Stimulated activated CD4-positive, alpha-beta T cell treated with anti-CD3 and anti-CD28 coated beads, Interleukin-4, amount 100 ng/mL, for 24 hours (primary cell): Measurements from ENCODE around the gene CATSPERZ.
"Not testable (repeated sequence)": the region's sequence is repeated elsewhere in the genome, so short reads cannot be mapped to it uniquely, and the experiment has no call there.

Source experiments
- DNase-seq: peaks from one replicate; pipeline ENCODE4 v3.0.0-alpha.2; 2020

Gene CATSPERZ

DNA sequence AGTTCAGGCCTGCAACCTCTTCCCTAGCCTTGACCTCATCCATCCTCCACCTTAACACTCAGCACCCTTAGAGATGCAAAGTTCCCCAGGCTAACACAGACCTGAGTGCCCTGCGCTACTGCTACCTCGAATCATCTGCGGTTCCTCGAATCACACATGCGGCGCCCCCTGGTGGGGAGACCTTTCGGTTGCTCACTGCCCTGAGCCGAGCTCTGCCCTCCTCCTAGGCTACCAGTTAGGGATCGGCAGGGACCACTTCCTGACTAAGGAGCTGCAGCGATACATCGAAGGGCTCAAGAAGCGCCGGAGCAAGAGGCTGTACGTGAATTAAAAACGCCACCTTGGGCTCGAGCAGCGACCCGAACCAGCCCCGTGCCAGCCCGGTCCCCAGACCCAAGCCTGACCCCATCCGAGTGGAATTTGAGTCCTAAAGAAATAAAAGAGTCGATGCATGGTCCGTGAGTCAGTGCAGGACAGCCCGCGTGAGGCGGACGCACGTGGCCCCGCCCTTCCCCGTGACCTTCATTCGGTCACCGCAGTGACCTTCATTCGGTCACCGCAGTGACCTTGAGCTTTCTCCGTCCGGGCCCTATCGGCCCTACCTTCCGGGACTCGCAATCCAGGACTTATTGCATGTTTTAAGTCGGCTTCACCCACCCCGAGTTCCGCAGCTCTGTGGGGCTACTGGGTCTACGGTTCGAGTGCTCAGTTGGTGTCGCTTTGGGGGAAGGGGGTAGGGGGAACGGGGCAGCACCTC is 4.3 kb downstream of the CATSPERZ start:
- DNase-seq: peak; percentile 95

DNA sequence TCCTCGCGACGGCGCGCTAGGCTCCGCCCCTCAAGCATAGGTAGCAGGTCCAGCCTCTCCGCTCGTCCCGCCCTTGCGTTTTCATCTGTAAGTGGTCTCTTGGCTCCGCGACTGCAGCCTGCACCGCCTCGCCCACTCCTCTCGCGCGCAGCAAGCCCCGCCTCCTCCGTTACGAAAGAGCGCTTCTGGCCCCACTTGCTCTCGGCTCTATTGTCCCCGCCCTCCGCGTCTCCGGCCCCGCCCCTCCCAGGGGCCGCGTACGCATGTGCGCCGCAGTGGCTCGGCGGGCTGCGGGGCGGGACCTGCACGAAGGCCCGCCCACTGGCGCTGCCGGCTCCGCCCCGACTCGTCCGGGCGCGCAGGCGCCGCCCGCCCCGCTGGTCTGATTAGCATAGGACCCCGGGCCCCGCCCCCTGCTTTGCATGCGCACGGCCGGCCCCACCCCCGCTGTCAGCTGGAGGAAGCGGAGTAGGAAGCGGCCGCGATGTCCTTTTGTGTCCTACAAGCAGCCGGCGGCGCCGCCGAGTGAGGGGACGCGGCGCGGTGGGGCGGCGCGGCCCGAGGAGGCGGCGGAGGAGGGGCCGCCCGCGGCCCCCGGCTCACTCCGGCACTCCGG is 5.0 kb downstream of the CATSPERZ start, which contains the start of gene ESRRA:
ESRRA (plus strand) TSS at position 450 of the 616 bp plus-strand sequence. CDS start 1,656 bp downstream, outside the sequence.
- peak; percentile 100 for DNase-seq

DNA sequence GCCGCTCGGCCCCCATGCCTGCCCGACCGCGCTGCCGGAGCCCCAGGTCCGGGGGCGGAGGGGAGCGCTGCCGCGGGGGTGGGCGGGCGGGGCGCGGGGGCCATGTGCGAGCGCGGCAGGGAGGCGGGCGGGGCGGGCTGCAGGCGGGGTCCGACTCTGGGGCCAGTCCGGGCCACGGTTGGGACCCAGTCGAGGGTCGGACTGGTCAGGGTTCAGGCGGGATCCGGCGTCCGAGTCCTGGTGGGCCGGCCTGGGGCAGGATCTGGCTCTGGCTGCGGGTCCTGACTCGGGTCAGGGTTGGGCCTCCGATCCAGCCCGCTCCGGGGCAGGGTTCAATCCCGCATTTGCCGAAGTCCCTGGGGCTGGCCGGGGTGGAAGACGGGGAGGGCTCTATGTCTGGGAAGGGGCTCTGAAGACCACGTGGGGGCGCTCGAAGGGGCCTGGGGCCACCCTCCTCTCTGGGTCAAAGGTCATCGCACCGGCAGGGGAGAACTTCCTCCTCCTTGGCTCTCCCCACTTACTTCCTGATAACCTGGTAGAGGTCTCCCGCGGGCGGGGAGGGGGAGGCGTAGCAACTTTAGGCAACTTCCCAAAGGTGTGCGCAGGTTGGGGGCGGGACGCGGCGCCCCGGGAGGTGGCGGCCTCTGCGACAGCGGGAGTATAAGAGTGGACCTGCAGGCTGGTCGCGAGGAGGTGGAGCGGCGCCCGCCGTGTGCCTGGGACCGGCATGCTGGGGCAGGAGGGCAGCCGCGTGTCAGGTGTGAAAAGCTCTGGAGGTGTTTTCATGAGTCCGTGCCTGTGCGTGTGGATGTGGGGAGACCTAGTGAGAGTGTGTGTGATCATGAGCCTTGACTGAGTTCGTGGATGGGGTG is 5.8 kb downstream of the CATSPERZ start:
- peak; percentile 73 for DNase-seq

DNA sequence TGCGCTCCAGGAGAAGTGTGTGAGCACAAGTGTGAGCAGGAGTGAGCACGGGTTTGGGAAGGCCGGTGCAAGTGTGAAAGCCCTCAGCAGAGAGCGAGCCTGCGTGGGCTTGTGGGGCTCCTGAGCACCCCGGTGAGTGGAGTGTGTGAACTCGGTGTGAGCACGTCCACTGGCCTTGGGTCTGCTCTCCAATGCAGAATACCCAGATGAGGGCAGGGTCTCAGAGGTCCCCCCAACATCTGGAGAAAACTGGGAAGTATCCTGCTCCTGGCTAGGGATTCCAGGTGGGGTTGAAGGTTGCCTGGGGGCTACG is 6.4 kb downstream of the CATSPERZ start:
- no peak for DNase-seq

DNA sequence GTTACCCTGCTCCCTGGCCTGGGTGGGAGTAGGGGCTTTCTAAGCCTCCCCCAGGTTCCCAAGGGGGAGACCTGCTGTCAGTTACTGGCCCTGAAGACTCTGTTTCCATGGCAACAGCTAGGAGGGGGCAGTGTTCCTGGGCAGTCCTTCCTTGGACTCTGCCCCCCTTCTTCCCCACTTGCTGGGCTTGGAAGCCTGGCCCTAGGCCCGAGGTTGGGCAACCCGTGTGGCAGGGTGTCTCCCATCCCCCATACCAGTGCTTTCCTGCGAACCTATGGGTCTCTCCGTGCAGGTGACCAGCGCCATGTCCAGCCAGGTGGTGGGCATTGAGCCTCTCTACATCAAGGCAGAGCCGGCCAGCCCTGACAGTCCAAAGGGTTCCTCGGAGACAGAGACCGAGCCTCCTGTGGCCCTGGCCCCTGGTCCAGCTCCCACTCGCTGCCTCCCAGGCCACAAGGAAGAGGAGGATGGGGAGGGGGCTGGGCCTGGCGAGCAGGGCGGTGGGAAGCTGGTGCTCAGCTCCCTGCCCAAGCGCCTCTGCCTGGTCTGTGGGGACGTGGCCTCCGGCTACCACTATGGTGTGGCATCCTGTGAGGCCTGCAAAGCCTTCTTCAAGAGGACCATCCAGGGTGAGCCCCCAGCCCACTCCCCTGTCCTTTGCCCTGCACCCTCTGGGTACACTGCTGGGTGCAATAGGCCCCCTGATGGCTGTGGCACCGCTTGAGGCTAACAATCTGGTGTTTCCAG is 6.9 kb downstream of the CATSPERZ start:
- no peak for DNase-seq

DNA sequence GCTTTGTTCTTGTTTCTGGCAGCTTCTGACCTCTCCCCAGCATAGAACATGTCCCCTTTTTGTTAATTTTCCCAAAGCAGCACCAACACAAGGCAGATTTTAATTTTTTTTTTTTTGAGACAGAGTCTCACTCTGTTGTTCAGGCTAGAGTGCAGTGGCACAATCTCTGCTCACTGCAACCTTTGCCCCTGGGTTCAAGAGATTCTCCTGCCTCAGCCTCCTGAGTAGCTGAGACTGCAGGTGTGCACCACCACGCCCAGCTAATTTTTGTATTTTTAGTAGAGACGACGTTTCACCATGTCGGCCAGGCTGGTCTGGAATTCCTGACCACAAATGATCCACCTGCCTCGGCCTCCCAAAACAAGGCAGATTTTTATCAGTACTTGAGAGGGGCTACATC is 7.6 kb downstream of the CATSPERZ start:
- not testable (repeated sequence) for DNase-seq

DNA sequence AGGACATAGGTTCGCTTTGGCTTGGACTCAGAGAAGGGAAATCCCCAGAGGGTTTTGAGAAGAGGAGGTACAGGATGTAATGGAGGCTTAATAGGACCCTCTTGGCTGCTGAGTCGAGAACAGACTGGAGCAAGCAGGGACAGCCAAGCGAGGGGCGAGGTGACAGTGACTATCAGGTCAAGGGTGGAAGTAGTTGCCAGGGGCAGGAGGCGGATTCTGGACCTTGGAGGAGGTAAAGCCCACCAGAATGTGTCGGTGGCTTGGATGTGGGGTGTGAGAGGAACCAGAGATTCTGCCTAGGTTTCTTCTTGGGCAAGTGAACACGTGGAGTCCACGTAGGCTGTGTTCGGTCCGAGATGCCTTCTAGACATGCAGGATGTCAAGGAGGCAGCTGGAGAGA is 12.8 kb downstream of the CATSPERZ start:
- no peak for DNase-seq

DNA sequence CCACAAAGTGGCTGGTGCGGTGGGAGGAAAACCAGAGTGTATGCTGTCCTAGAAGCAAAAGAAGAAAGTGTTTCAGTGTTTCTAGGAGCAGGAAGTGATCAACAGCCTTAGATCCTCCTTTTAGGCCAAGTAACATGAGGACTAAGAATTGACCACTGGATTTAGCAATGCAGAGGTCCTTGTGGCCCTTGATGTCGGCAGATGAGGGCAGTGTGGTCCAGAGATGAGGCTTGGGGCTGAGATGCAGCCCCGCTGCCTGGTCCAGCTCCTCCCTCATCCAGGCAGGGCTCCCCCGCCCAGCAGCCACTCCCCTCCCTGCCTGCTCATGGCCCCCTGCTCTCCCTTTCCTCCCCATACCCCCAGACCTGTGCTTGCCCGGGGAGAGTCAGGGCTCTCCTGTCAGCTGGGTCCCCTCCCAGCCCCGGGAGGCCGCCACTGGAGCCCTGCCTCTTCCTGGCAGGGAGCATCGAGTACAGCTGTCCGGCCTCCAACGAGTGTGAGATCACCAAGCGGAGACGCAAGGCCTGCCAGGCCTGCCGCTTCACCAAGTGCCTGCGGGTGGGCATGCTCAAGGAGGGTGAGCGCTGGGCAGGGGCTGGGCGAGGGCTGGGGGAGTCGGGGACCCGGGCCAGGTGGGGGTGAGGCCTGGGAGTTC is 13.5 kb downstream of the CATSPERZ start:
- no peak for DNase-seq

DNA sequence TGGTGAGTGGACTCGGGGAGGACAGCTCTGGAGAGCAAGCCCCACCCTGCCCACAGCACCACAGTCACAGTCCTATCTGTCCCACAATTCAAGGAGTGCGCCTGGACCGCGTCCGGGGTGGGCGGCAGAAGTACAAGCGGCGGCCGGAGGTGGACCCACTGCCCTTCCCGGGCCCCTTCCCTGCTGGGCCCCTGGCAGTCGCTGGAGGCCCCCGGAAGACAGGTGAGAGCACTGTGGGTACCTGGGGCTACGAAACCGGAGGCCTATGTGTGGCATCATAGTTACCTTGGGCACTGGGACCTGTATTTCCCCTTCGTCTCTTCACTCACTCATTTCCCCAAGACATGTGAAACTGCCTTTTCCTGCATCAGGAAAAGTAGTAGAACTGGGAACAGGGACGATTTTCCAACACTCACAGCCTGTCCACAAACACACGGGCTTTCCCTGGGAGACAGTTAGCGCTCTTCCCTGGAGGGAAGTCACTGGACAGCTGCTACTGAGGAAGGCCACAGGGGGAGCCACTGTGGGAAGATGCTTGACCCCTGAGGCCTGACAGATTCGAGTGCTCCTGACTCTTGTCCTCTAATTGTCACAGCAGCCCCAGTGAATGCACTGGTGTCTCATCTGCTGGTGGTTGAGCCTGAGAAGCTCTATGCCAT is 14.1 kb downstream of the CATSPERZ start:
- no peak for DNase-seq

DNA sequence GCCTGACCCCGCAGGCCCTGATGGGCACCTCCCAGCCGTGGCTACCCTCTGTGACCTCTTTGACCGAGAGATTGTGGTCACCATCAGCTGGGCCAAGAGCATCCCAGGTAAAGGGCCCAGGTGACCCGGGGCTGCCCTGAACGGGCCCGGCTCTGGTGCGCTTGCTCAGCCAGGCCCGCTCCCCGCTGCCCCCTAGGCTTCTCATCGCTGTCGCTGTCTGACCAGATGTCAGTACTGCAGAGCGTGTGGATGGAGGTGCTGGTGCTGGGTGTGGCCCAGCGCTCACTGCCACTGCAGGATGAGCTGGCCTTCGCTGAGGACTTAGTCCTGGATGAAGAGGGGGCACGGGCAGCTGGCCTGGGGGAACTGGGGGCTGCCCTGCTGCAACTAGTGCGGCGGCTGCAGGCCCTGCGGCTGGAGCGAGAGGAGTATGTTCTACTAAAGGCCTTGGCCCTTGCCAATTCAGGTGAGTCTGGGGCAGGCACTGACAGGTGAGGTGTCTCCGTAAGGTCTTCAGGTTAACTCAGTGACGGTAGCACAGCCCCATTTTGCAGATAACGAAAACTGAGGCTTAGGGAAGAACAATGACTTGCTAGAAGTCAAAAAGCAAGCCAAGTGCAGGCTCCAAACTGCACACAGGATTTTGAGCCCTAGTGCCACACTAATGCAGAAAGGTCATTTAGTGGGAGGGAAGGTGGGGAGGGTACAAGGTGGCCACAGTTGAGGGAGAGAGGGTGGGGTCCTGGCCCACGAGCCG is 14.8 kb downstream of the CATSPERZ start:
- no peak for DNase-seq

DNA sequence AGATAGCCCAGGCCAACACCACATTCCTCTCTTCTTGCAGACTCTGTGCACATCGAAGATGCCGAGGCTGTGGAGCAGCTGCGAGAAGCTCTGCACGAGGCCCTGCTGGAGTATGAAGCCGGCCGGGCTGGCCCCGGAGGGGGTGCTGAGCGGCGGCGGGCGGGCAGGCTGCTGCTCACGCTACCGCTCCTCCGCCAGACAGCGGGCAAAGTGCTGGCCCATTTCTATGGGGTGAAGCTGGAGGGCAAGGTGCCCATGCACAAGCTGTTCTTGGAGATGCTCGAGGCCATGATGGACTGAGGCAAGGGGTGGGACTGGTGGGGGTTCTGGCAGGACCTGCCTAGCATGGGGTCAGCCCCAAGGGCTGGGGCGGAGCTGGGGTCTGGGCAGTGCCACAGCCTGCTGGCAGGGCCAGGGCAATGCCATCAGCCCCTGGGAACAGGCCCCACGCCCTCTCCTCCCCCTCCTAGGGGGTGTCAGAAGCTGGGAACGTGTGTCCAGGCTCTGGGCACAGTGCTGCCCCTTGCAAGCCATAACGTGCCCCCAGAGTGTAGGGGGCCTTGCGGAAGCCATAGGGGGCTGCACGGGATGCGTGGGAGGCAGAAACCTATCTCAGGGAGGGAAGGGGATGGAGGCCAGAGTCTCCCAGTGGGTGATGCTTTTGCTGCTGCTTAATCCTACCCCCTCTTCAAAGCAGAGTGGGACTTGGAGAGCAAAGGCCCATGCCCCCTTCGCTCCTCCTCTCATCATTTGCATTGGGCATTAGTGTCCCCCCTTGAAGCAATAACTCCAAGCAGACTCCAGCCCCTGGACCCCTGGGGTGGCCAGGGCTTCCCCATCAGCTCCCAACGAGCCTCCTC is 15.7 kb downstream of the CATSPERZ start:
- not testable (repeated sequence) for DNase-seq

DNA sequence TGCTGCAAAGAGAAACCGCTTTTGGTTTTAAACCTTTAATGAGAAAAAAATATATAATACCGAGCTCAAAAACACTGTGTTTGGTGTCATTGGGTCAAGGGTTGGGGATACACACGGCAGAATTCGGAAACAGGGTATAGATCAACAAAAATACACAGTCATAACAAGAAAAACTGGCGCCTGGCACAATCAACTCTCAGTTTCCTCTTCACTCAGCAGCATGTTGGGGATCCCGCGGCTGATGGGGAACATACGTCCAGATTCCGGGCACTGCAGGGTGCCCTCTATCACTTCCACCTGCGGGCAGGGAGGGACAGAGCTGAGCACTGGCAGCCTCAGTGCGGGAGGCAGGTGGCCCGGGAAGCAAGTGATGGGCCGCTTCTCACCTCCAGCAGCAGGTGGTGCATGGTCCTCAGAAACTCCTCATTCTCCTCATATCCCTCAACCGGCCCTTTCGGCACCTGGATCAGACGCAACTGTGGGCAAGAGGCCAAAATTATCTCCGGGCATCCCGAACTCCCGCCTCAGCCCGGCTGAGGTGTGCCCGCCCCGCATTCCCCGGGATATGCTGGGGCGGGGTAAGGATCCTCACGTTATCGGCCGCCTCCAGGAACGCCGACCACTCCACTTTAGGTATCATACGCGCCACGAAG is 16.6 kb downstream of the CATSPERZ start:
- DNase-seq: peak; percentile 39

DNA sequence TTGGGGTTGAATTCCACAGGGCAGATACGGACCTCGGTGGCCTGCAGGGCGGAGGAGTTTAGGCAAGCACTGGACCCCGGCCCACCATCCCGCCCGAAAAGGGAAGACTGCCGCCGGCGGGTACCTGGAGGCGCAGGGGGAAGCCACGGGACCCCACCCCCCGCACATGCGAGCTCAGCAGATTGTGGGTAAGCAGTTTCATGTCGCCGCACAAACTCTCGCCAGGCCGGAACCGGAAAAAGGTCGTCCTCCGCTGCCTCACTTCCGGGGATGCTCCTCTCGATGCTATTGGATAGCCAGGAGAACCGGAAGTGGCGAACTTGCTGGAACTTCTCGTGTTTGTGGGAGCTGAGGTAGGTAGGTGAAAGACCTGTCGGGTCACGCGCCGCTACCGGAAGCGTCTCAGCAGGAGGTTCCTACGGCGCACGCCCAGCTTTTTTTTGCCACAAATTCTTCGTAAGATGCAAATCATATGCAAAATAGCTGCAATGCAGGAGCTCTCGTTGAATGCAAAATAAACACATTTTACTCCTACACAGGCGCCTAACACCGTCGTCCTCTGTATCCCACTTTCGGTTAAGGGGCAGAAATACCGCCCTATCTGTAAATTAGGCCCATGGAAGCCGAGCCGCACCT is 17.3 kb downstream of the CATSPERZ start, which contains the start of gene TRMT112:
TRMT112 (minus strand) TSS at position 235 of the 636 bp plus-strand sequence; CDS start at position 202, 33 bp downstream.
- peak; percentile 98 for DNase-seq

DNA sequence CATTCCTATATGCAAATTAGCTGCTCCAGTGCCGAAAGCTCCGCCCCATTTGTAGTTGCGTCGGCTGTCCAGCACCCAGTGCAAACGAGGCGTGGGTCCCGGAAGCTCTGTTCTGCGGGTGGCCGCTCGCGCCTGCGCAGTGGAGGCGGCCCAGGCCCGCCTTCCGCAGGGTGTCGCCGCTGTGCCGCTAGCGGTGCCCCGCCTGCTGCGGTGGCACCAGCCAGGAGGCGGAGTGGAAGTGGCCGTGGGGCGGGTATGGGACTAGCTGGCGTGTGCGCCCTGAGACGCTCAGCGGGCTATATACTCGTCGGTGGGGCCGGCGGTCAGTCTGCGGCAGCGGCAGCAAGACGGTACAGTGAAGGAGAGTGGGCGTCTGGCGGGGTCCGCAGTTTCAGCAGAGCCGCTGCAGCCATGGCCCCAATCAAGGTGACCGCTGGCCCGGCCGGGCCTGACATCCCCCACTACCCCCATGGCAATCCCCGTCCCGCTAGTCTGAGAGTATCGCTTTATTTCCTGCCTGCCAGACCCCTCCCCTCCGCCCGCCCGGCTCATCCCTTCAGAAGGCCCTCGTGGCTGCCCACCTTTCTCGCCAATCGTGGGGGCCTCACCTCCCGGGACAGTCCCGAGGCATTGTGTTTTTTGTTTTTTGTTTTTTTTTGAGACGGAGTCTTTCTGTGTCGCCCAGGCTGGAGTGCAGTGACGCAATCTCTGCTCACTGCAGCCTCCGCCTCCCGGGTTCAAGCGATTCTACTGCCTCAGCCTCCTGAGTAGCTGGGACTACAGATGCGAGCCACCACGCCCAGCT is 18.0 kb downstream of the CATSPERZ start, which contains the start of gene PRDX5:
PRDX5 (plus strand) TSS at position 161 of the 805 bp plus-strand sequence; CDS start at position 256, 95 bp downstream.
- DNase-seq: peak; percentile 95

DNA sequence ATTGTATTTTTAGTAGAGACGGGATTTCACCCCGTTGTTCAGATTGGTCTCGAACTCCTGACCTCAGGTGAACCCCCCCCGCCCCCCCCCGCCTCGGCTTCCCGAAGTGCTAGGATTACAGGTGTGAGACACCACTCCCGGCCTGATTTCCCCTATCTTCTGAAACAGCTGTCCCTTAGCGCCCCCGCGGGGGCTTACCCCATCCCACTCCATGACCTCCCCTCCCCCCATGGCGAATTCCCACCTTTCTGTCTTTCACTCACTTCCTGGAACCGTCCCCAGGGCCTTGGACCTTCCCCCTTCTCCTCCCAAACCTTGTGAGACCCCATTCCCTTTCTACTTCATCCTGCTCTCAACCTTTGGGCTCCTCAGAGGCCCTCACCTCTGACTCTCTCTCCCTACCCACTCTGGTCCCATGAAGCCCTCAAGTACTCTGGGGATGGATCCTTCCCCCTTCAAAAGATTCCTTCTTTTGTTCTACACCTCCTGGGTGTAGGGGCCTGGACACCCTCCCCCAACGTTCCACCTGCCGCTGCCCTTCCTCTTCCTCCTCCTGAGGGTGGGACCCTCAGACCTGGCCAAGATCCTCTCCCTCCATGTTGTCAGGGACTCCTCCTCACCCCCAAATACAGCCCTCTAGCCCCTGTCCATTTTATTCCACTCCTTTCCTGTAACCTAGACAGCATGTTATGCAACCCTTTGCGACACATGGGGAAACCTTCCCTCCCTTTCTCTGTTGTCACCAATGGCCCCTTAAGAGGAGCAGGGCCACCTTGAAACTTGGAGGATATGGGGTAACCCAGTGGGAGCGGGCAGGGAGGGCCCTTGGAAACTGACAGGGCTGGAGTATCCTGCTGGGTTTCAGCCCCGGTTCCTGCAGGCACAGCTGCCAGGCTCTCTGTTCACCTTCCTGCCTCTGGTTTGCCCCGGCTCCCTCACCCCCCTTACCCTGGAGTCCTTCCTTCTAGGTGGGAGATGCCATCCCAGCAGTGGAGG is 18.9 kb downstream of the CATSPERZ start:
- no peak for DNase-seq

DNA sequence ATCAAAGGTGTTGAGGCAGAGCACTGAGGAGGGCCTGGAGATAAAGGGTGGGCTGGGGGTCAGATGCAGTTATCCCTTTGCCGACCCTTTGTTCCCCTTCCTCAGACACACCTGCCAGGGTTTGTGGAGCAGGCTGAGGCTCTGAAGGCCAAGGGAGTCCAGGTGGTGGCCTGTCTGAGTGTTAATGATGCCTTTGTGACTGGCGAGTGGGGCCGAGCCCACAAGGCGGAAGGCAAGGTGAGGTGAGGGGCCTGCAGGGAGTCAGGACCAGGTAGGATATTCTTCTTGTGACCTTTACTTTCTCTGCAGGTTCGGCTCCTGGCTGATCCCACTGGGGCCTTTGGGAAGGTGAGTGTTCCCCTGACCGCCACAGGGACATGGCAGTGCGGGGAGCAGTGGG is 20.4 kb downstream of the CATSPERZ start:
- no peak for DNase-seq
